ENCODE results near the gene PCK2. TPM values are rescaled to one million over a fixed set of nuclear protein-coding genes. Genes with fewer than 3 reads are reported as not detected.

PCK2 gene
- total RNA-seq, 1 donor from 2014 or later: 35.0 TPM

DNA sequence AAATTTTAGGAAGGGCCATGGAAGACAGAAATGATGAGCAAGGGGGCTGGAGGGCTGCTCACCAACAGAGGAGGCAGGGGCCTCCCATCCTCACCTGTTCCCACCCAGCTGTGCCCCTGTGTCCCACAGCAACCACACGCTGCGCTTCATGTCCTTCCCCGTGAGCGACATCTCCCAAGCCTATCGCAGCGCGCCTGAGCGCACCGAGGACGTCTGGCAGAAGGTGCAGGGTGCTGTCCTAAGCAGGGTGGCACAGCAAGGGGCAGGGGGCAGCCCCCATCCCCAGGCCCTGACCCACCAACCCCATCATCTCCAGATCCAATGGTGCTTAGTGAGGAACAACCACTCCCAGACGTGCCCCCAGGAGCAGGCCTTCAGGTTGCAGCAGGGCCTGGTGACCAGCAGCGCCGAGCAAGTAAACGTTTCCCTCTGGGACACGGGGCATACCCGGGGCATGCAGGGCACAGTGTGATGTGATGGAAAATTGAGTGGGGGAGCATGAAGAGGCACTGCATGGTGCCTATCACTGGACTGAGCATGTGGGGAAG is 34.2 kb upstream of the PCK2 start:
- no peak for DNase-seq (ENCODE audit: extremely low spot score, unreplicated experiment)
- H3K27ac Mint-ChIP-seq: no peak overlapping the region
- TF ChIP-seq, protein P1, sequence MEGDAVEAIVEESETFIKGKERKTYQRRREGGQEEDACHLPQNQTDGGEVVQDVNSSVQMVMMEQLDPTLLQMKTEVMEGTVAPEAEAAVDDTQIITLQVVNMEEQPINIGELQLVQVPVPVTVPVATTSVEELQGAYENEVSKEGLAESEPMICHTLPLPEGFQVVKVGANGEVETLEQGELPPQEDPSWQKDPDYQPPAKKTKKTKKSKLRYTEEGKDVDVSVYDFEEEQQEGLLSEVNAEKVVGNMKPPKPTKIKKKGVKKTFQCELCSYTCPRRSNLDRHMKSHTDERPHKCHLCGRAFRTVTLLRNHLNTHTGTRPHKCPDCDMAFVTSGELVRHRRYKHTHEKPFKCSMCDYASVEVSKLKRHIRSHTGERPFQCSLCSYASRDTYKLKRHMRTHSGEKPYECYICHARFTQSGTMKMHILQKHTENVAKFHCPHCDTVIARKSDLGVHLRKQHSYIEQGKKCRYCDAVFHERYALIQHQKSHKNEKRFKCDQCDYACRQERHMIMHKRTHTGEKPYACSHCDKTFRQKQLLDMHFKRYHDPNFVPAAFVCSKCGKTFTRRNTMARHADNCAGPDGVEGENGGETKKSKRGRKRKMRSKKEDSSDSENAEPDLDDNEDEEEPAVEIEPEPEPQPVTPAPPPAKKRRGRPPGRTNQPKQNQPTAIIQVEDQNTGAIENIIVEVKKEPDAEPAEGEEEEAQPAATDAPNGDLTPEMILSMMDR (conservative IDR thresholded peaks at IDR 0.05): no peak
- H3K27me3 Mint-ChIP-seq: peaks cover 3% of the 10 kb centered on the region
- H3K9me3 Mint-ChIP-seq: no peaks in the 10 kb centered on the region
- H3K4me3 Mint-ChIP-seq: no peak overlapping the region
- H3K36me3 Mint-ChIP-seq: no peaks in the 10 kb centered on the region
- H3K4me1 Mint-ChIP-seq (ENCODE audit: unreplicated experiment): peaks cover 4% of the 10 kb centered on the region

DNA sequence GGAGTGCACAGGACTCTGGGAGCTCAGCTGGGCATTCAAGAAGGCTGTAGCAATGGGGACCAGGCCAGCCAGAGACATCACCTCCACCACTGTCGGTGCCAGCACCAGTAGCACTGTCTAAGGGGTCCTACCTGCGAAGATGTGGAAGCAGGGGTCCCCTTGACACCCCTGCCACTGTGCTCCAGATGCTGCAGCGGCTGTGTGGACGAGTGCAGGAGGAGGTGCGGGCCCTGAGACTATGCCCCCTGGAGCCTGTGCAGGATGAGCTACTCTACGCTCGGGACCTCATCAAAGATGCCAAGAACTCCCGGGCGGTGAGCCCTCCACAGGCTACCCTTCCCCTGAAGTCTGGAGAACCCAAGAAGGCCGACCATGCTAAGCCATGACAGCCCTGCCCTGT is 33.7 kb upstream of the PCK2 start:
- Mint-ChIP-seq H3K27me3 (peaks cover 3% of the 10 kb centered on the region), H3K4me3 (no peak overlapping the region), H3K36me3 (no peaks in the 10 kb centered on the region), H3K4me1 (ENCODE audit: unreplicated experiment) (peaks cover 4% of the 10 kb centered on the region), H3K27ac (no peak overlapping the region), H3K9me3 (no peaks in the 10 kb centered on the region)
- TF ChIP-seq, protein P1 (conservative IDR thresholded peaks at IDR 0.05): no peak
- no peak for DNase-seq (ENCODE audit: extremely low spot score, unreplicated experiment)

DNA sequence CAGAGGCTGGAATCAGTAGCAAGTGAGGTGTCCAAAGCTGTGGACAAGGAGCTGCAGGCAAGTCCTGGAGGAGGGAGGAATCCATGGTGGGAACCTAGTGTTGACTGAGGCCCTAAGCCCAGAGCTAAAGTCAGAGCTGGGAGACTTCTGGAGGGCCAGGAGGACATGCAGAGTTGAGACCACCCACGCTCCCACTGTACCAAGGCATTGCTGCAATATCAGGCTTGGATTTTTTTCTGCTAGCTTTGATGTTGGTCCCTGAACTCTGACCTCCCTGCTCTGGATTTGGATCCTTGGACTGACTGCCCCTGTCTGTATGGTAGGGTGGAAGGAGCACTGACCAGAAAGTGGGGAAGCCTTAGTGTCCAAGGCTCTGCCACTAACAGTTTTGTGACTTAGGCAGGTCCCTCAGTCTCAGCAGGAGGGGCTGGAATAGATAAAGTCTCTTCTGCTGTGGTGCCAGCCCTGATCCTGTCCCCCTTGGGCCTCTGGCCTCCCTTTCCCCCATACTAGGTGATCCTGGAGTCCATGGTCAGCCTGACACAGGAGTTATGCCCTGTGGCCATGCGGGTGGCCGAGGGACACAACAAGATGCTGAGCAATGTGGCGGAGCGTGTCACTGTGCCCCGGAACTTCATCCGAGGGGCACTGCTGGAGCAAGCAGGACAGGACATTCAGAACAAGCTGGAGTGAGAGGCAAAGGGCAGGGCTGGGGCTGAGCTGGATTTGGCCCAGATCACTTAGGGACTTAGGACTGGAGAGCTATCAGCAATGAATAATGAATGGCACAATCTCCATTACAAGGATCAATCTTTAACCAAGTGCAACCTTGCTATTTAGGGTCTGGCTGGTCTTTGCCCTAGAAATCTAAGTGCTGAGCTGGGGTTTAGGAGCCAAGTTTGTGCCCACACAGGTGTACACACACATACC is 32.9 kb upstream of the PCK2 start:
- TF ChIP-seq, protein P1 (conservative IDR thresholded peaks at IDR 0.05): no peak
- Mint-ChIP-seq H3K27me3 (peaks cover 3% of the 10 kb centered on the region), H3K9me3 (no peaks in the 10 kb centered on the region), H3K4me1 (ENCODE audit: unreplicated experiment) (peaks cover 4% of the 10 kb centered on the region), H3K4me3 (no peak overlapping the region), H3K27ac (no peak overlapping the region), H3K36me3 (no peaks in the 10 kb centered on the region)
- no peak for DNase-seq (ENCODE audit: extremely low spot score, unreplicated experiment)

DNA sequence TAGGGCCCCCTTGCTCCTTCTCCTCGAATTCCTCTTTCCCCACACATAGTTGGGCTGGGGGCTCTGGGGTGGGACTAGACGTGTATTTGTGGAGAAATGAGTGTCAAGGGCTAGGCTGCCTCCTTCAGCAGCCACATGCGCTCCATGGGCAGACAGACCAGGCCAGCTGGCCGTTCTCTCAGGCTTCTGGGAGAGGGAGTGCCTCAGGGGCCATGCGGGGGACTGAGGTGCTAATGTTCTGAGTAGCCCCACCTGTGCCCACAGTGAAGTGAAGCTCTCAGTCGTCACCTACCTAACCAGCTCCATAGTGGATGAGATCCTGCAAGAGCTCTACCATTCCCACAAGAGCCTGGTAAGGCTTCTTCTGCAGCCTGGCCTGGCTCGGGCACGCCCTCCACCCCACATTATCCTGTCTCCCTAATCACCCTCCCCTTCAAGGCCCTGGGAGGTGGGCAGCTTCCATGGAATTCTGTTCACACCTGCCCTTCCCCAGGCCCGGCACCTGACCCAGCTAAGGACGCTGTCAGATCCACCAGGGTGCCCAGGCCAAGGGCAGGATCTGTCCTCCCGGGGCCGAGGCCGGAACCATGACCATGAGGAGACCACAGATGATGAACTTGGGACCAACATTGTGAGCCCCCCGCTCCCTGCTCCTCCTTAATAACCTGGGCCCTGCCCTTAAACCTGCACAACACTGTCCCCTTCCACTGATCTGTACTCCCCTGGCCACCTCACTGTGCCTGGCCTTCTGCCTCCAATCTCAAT is 31.7 kb upstream of the PCK2 start:
- Mint-ChIP-seq H3K4me1 (ENCODE audit: unreplicated experiment) (peaks cover 4% of the 10 kb centered on the region), H3K27ac (no peak overlapping the region), H3K4me3 (no peak overlapping the region), H3K36me3 (no peaks in the 10 kb centered on the region), H3K9me3 (no peaks in the 10 kb centered on the region), H3K27me3 (peaks cover 3% of the 10 kb centered on the region)
- DNase-seq (ENCODE audit: extremely low spot score, unreplicated experiment): no peak
- TF ChIP-seq, protein P1 (conservative IDR thresholded peaks at IDR 0.05): no peak

DNA sequence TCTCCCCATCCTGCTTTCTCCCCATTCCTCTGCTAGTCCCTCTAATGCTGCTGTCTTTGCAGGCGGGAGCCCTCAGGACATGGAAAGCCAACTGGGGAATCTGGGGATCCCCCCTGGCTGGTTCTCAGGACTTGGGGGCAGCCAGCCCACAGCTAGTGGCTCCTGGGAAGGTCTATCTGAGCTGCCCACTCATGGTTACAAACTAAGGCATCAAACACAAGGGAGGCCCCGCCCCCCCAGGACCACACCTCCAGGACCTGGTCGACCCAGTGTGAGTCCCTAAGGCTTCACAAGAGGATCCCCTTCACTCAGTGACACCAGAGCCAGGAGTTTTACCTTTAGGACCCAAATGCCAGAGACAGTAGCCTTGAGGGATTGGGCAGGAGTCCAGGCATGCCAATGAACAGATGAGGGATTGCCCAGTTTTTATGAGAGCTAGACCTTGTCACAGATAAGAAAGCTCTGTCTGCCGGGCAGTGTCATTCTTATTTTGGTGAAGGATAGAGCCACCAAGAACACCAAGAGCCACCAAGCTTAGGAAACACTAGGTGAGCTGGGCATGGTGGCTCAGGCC is 30.8 kb upstream of the PCK2 start:
- Mint-ChIP-seq H3K4me3 (no peak overlapping the region), H3K9me3 (no peaks in the 10 kb centered on the region), H3K27ac (no peak overlapping the region), H3K4me1 (ENCODE audit: unreplicated experiment) (peaks cover under 1% of the 10 kb centered on the region), H3K36me3 (no peaks in the 10 kb centered on the region), H3K27me3 (no peaks in the 10 kb centered on the region)
- TF ChIP-seq, protein P1 (conservative IDR thresholded peaks at IDR 0.05): no peak
- DNase-seq (ENCODE audit: extremely low spot score, unreplicated experiment): no peak
